ENCODE measurements around the gene BCO1.

Gene BCO1

DNA sequence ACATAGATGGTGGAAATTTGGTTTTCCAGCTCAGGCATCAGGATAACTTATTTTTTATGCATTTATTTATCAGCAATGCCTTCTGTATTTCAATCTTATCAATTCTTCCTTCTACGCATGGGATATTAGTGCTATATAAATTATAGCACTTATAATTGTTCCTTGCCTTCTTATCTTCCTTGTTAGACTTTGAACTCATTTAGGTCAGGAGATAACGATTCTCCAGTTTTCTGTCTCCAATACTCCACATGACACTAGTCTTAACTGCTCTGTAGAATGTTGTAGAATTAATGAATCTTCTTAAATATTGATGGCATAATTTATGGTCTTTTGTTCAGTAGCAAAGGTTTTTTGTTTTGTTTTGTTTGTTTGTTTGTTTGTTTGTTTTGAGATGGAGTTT lies 10.7 kb upstream of the BCO1 start:
- no peak overlapping the region for H3K4me3 ChIP-seq (ENCODE audit: low read depth, low read length)
- TF ChIP-seq, protein P1, sequence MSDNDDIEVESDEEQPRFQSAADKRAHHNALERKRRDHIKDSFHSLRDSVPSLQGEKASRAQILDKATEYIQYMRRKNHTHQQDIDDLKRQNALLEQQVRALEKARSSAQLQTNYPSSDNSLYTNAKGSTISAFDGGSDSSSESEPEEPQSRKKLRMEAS (IDR thresholded peaks at IDR 0.05; ENCODE audit: low read depth, low read length), result no peak
- TF ChIP-seq MYC (IDR thresholded peaks at IDR 0.05; ENCODE audit: low read depth, low read length), result no peak
- no peak for TF ChIP-seq POLR2A (IDR thresholded peaks at IDR 0.05; ENCODE audit: extremely low read depth, insufficient read length)
- no peak for TF ChIP-seq CTCF (IDR thresholded peaks at IDR 0.05; ENCODE audit: low read depth, low read length)
- no peak for DNase-seq (ENCODE audit: low read depth)

DNA sequence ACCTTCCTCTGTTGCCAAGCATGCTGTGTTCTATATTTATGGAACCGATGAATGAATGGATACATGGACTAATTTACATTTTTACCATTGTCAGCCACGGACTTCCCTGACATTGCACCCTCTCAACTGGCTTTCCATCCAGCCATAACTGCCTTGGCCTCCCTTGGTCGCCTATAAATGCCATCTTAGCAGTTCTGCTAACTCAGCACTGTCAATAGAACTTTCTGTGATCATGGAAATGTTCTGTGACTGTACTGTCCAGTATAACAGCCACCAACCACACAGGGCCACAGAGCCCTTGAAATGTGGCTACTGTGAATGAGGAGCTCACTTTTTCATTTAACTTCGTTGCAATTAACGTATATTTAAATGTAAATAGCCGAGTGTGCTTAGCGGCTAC lies 8.7 kb upstream of the BCO1 start:
- no peak overlapping the region for H3K4me3 ChIP-seq (ENCODE audit: low read depth, low read length)
- no peak for TF ChIP-seq POLR2A (IDR thresholded peaks at IDR 0.05; ENCODE audit: extremely low read depth, insufficient read length)
- TF ChIP-seq CTCF (IDR thresholded peaks at IDR 0.05; ENCODE audit: low read depth, low read length), result no peak
- TF ChIP-seq, protein P1 (IDR thresholded peaks at IDR 0.05; ENCODE audit: low read depth, low read length), result no peak
- TF ChIP-seq MYC (IDR thresholded peaks at IDR 0.05; ENCODE audit: low read depth, low read length), result no peak
- DNase-seq (ENCODE audit: low read depth), result no peak

DNA sequence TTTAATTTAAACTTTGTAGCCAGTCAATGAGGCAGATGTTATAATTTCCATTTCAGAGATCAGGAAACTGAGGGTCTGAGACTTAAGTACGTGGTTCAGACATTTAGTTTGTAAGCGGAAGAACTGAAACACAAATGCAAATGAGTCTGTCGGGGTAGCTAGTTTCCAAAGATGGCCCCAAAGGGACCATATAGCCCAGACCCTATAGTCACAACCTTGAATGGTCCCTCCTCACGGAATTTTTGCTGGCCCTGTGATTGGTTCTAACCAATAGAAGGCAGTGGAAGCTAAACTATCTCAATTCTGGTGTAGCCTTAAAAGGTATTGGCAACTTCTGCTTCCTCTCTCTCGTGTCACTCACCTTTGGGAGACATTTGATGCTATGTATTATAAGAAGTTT lies 7.5 kb upstream of the BCO1 start:
- H3K4me3 ChIP-seq (ENCODE audit: low read depth, low read length), result no peak overlapping the region
- DNase-seq (ENCODE audit: low read depth), result no peak
- TF ChIP-seq, protein P1 (IDR thresholded peaks at IDR 0.05; ENCODE audit: low read depth, low read length), result no peak
- no peak for TF ChIP-seq CTCF (IDR thresholded peaks at IDR 0.05; ENCODE audit: low read depth, low read length)
- no peak for TF ChIP-seq MYC (IDR thresholded peaks at IDR 0.05; ENCODE audit: low read depth, low read length)
- no peak for TF ChIP-seq POLR2A (IDR thresholded peaks at IDR 0.05; ENCODE audit: extremely low read depth, insufficient read length)

GRCh38 chr16:81232740-81233367 lies 5.6 kb upstream of the BCO1 start:
- TF ChIP-seq MYC (IDR thresholded peaks at IDR 0.05; ENCODE audit: low read depth, low read length) (no peak), CTCF (IDR thresholded peaks at IDR 0.05; ENCODE audit: low read depth, low read length) (no peak), POLR2A (IDR thresholded peaks at IDR 0.05; ENCODE audit: extremely low read depth, insufficient read length) (no peak)
- TF ChIP-seq, protein P1 (IDR thresholded peaks at IDR 0.05; ENCODE audit: low read depth, low read length), result no peak
- DNase-seq (ENCODE audit: low read depth), result no peak
- H3K4me3 ChIP-seq (ENCODE audit: low read depth, low read length), result no peak overlapping the region

DNA sequence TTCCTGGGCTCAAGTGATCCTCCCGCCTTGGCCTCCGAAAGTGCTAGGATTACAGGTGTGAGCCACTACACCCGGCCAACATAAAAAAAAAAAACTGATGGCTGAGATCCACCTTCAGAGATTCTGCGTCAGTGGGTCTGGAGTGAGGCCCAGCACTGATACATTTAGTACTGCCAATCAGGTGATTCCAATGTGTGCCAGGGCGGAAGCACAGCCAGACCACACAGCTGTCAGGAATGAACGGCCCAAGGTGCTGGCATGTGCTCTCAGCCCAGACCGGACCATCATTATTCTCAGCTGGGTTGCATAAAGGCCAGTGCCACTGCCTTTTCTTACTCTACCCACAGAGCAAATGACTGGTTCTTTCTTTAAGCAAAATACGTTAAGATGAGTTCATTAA lies 1.2 kb upstream of the BCO1 start:
- TF ChIP-seq, protein P1 (IDR thresholded peaks at IDR 0.05; ENCODE audit: low read depth, low read length), result no peak
- TF ChIP-seq POLR2A (IDR thresholded peaks at IDR 0.05; ENCODE audit: extremely low read depth, insufficient read length), result no peak
- no peak for TF ChIP-seq CTCF (IDR thresholded peaks at IDR 0.05; ENCODE audit: low read depth, low read length)
- TF ChIP-seq MYC (IDR thresholded peaks at IDR 0.05; ENCODE audit: low read depth, low read length), result no peak
- DNase-seq (ENCODE audit: low read depth), result no peak
- no peak overlapping the region for H3K4me3 ChIP-seq (ENCODE audit: low read depth, low read length)
